Prostate gland (tissue), 2 donors: Measurements from ENCODE around the gene ADAMTS20.
"Not testable (repeated sequence)": the region's sequence is repeated elsewhere in the genome, so short reads cannot be mapped to it uniquely, and the experiment has no call there.

Experiments used
- CTCF ChIP-seq, 4 experiments: fragments of 200-600 bp in 2 of 4; fragments of 450-650 bp in 2 of 4; sonication (generic) in 2 of 4; IDR thresholded peaks; 1 replicate in 3 of 4; 2 replicates in 1 of 4; pipeline ENCODE4 v1.5.1; 2016 to 2019; ENCODE audit warnings: antibody characterized with exemption in 4 of 4, mild to moderate bottlenecking in 2 of 4, moderate library complexity in 2 of 4
- POLR2A ChIP-seq: fragments of 450-650 bp; IDR thresholded peaks from one replicate; pipeline ENCODE4 v1.6.1; 2016; ENCODE audit warnings: antibody characterized with exemption, mild to moderate bottlenecking

- TF ChIP-seq CTCF (IDR thresholded peaks at IDR 0.05); POLR2A: not testable (repeated sequence)
Observed at GRCh38 chr12:43341785-43342313, 210.2 kb downstream of the ADAMTS20 start.
